HG03432 (cell line): ENCODE measurements around the gene ARHGEF12.

Source experiments
- ATAC-seq: cut with Tn5 transposase; IDR thresholded peaks from one replicate; pipeline ENCODE4 v1.9.1; 2021; ENCODE audit warnings: mild to moderate bottlenecking, moderate library complexity; ENCODE audit not compliant: unreplicated experiment

The ARHGEF12 gene

GRCh38 chr11:120338107-120338933 is 2.1 kb downstream of the ARHGEF12 start:
- no peak for ATAC-seq

GRCh38 chr11:120339394-120339890 is 3.2 kb downstream of the ARHGEF12 start:
- no peak for ATAC-seq

- no peak for ATAC-seq
These were observed 4.3 kb downstream of the ARHGEF12 start for GRCh38 chr11:120340529-120340928.

GRCh38 chr11:120342226-120342625 is 6.0 kb downstream of the ARHGEF12 start:
- ATAC-seq: no peak

- no peak for ATAC-seq
These were observed 6.5 kb downstream of the ARHGEF12 start for GRCh38 chr11:120342678-120343077.

DNA sequence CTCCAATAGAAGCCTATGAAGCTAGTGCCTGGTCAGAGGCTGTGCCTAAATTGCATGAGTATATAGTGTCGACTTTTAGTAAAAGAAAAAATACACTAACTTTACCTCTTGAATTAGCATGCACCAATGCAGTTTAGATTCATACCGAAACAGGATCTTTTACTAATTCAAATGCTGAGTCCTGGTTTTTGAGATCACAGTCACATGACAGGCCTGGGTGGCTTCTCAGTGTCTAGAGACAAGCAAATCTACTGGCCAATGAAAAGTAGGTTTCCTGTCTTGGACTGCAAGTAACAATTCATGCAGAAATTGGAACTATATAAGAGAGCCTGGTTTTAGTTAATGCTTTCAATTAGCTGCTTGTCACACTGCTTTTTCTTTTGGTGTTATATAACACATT is 7.2 kb downstream of the ARHGEF12 start:
- peak; percentile 56 for ATAC-seq

DNA sequence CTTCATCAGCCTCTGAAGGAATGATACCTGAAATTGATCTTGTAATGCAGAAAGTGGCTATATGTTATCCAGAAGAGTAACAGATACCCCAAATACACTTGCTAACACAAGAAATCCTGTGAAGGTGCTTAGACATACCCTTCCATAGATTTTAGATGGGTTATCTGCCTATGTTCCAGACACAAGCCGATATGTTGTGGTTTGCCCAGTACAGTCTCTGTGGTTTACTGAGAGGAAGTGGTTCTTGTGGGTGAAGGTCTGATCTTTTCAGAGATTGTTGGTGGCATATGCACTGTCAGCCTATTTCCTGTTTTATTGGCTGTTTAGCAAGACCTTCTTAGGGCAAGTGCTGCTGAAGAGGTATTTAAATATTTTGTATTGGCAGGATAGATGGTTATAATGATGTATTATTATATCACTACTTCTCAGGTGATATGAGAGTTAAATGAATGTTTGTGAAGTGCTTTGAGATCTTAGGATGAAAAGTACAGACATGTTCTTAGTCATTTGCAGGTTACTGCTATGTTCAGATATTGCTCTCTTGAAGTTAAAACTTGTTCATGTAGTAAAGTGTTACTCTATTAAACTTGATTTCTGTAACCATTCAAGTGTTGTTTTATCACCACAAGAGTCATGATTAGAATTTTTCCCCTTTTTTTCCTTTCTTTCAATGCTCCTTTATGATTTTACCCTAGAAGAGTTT is 8.2 kb downstream of the ARHGEF12 start:
- peak; percentile 83 for ATAC-seq

DNA sequence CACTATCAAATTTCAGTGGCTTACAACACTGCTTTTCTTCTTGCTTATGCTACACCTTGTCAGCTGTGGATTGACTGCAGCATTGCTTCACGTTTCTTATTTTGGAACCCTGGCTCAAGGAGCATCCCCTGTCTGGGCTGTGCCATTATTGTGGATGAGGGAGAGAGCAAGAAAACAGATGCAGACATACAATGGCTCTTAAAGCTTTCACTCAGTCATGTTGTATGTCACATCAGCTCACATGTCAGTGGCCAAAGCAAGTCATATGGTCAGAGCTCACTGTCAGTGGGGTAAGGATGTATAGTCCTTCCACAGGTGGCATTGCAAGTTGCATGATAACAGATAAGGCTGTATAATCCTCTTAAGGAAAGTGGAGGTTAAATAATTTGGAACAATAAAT is 10.0 kb downstream of the ARHGEF12 start:
- no peak for ATAC-seq

DNA sequence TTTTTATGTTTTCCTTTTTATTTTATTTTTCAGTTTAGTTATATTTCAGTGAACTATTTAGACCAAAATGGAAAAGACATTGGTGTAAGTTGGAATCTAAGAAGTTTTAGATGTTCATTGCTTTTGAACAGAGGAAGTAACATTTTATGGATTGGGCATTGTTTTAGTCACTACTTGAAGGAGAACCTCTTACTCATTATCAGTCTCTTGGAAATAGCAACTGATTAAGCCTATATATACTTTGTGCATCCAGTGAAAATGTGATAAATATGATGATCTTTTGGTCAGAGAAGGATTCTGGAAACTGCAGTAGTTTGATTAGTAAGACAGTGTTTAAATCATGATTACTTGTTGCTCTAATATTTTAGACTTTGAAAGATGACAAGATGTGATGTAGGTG is 14.4 kb downstream of the ARHGEF12 start:
- ATAC-seq: no peak

- ATAC-seq: no peak
These were observed 16.2 kb downstream of the ARHGEF12 start for GRCh38 chr11:120352405-120352804.

- no peak for ATAC-seq
These were observed 17.9 kb downstream of the ARHGEF12 start for GRCh38 chr11:120354068-120354467.

DNA sequence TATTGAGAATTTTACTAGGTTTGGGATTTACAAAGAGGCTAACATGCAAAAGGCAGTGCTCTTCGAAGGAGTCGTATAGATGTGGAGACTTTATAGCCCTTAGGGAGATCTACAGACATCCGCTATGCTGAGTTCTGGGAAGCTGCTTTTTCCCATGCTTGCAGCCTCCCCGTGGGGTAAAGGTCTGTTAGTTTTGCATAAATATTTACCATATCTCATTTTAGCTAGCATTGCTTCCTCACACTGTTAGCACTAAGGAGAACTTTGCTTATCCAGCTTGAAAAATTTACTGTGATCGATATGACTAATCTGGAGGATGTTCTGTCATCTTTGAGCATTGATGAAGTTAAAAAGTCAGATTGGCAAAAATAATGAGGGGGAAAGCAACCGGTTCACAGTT is 18.6 kb downstream of the ARHGEF12 start:
- ATAC-seq: no peak

DNA sequence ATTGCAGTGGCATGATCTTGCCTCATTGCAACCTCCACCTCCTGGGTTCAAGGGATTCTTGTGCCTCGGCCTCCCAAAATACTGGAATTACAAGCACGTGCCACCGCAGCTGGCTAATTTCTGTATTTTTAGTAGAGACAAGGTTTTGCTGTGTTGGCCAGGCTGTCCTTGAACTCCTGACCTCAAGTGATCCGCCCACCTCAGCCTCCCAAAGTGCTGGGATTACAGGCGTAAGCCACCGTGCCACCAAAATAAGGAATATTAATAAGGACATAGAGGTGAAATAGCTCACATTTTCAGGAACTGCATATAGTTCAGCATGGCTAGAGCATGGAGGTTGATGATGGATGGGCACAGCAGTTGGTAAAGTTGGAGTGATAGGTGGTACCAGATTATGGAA is 21.4 kb downstream of the ARHGEF12 start:
- ATAC-seq: no peak

DNA sequence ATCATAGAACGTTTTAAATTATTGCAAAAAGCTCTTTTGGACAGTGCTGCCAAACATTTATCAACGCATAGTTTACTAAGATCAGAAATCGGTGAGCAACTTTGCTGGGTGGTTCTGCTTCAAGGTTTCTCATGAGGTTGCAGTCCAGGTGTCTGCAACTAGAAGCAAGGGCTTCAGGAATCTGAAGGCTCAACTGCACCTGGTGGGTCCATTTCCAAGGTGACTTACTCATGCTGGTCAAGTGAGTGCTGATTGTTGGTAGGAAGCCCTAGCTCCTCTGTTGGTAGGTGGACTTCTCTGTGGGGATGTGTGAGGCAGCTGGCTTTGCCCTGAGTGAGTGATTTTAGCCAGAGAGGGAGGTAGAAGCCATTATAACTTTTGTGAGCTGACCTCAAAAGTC is 22.5 kb downstream of the ARHGEF12 start:
- no peak for ATAC-seq

DNA sequence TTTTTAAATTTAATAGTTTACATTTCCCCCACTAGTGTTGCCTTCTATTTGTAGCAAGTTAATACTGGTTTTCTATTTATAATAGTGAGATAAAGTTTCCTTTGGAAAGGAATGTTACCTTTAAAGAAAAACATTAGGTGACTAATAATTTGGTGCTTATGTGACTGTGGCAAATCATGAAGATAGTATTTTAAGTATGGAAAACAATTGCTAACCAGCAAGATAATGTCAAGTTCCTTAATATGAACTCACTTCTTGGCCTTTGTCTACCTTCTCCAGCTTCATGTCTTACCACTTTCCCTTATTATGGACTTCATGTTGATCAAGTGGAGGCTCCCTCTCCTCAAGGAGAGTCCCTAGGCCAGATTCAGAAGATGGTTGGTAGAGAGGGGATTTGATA is 27.2 kb downstream of the ARHGEF12 start:
- ATAC-seq: no peak

DNA sequence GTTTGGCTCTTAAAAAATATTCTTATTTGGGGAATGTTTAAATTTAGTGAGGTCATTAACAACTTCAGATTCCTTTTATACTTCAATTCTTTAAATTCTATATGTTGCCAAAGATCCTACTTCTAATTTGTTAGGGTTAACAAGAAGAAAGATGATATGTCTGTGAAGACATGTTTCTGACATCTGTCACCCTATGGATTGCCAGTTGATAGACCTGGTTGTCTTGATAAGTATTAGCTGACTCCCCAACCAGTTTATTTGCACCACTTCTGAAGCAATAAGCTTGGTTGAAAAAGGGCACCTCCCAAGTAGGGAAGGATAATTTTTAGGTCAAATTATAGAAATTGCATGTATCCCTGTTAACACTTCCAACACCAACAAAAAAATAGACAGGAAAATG is 29.3 kb downstream of the ARHGEF12 start:
- no peak for ATAC-seq

- ATAC-seq: no peak
These were observed 36.1 kb downstream of the ARHGEF12 start for GRCh38 chr11:120372296-120372695.

- ATAC-seq: no peak
These were observed 38.9 kb downstream of the ARHGEF12 start for GRCh38 chr11:120375076-120375475.

GRCh38 chr11:120376547-120377182 is 40.5 kb downstream of the ARHGEF12 start:
- ATAC-seq: no peak

GRCh38 chr11:120378474-120378873 is 42.3 kb downstream of the ARHGEF12 start:
- no peak for ATAC-seq

GRCh38 chr11:120381401-120381800 is 45.2 kb downstream of the ARHGEF12 start:
- no peak for ATAC-seq
